T-helper 1 cell treated with Interleukin-12 subunit alpha and Interleukin-12 subunit beta and Interleukin-4 antibody, amounts not matched to agents 30 ng/mL and 1 ng/mL, for 36 hours (primary cell): ENCODE measurements around the gene IL9R. TPM values are rescaled to one million over a fixed set of nuclear protein-coding genes. Genes with fewer than 3 reads are reported as not detected.
"Not testable (repeated sequence)": the region's sequence is repeated elsewhere in the genome, so short reads cannot be mapped to it uniquely, and the experiment has no call there.

Experiments used
- intact Hi-C: fragments of 100-400 bp; cut with micrococcal nuclease; formaldehyde crosslinking; loops from one replicate; pipeline ENCODE4 v1.15.1; 2024
- total RNA-seq: library from RNA; stranded (reverse); gene quantifications from 2 replicates; pipeline ENCODE4 v1.2.3, GENCODE V29; 2022

The IL9R gene
- 28.9 and 33.2 TPM in 2 replicates for total RNA-seq

- intact Hi-C loops: loop anchor here (1.0 kb wide), 1 partner anchor 30 kb away; no protein-coding TSS in a partner anchor
These were observed at the start of gene IL9R for GRCh38 chrX:155997436-155997835. TSS of gene IL9R (plus strand) at chrX:155997696. CDS start at chrX:155997760, 64 bp downstream.

GRCh38 chrX:155949098-155949497, 48.4 kb upstream of the IL9R start:
- intact Hi-C loops: no loop called here

- intact Hi-C loops: no loop called here
These were observed 46.2 kb upstream of the IL9R start for GRCh38 chrX:155951237-155951789.

GRCh38 chrX:155953055-155953454, 44.4 kb upstream of the IL9R start:
- intact Hi-C loops: no loop called here

GRCh38 chrX:155954793-155955192, 42.7 kb upstream of the IL9R start:
- intact Hi-C loops: no loop called here

- intact Hi-C loops: no loop called here
These were observed 41.4 kb upstream of the IL9R start for GRCh38 chrX:155956099-155956498.

- intact Hi-C loops: no loop called here
These were observed 40.8 kb upstream of the IL9R start for GRCh38 chrX:155956649-155957048.

GRCh38 chrX:155957843-155958242, 39.7 kb upstream of the IL9R start:
- intact Hi-C loops: no loop called here

- intact Hi-C loops: no loop called here
These were observed 38.4 kb upstream of the IL9R start for GRCh38 chrX:155959018-155959587.

GRCh38 chrX:155962906-155963305, 34.6 kb upstream of the IL9R start:
- intact Hi-C loops: no loop called here

GRCh38 chrX:155966876-155967275, 30.6 kb upstream of the IL9R start:
- intact Hi-C loops: loop anchor here (1.0 kb wide), 1 partner anchor 30 kb away; the partner anchor contains the start of gene IL9R

- intact Hi-C loops: loop anchor here (1.0 kb wide), 1 partner anchor 30 kb away; the partner anchor contains the start of gene IL9R
These were observed 29.7 kb upstream of the IL9R start for GRCh38 chrX:155967653-155968325.

- intact Hi-C loops: no loop called here
These were observed 29.2 kb upstream of the IL9R start for GRCh38 chrX:155968326-155968661.

- intact Hi-C loops: no loop called here
These were observed 28.7 kb upstream of the IL9R start for GRCh38 chrX:155968791-155969190.

- intact Hi-C loops: not testable (repeated sequence)
These were observed 25.8 kb upstream of the IL9R start for GRCh38 chrX:155971658-155972057.

GRCh38 chrX:155972241-155972640, 25.3 kb upstream of the IL9R start:
- intact Hi-C loops: not testable (repeated sequence)

GRCh38 chrX:155983326-155983725, 14.2 kb upstream of the IL9R start:
- intact Hi-C loops: no loop called here

GRCh38 chrX:155985208-155985607, 12.3 kb upstream of the IL9R start:
- intact Hi-C loops: no loop called here

- intact Hi-C loops: not testable (repeated sequence)
These were observed 10.5 kb upstream of the IL9R start for GRCh38 chrX:155986995-155987394.

GRCh38 chrX:155988859-155989258, 8.6 kb upstream of the IL9R start:
- intact Hi-C loops: no loop called here

- intact Hi-C loops: no loop called here
These were observed 4.1 kb upstream of the IL9R start for GRCh38 chrX:155993421-155993820.

- intact Hi-C loops: no loop called here
These were observed 2.1 kb upstream of the IL9R start for GRCh38 chrX:155995321-155995875.
